ENCODE results near the gene UBR1.
"Not testable (repeated sequence)": the region's sequence is repeated elsewhere in the genome, so short reads cannot be mapped to it uniquely, and the experiment has no call there.

Gene UBR1

GRCh38 chr15:43105778-43106485 is at the start of gene UBR1:
Gene UBR1 (minus strand): TSS chr15:43106038. CDS start chr15:43106022, 16 bp downstream.
- DNase-seq = peak; percentile 87 to 90

- no peak for DNase-seq
Observed at GRCh38 chr15:43153269-43153668, 47.4 kb upstream of the UBR1 start.

DNA sequence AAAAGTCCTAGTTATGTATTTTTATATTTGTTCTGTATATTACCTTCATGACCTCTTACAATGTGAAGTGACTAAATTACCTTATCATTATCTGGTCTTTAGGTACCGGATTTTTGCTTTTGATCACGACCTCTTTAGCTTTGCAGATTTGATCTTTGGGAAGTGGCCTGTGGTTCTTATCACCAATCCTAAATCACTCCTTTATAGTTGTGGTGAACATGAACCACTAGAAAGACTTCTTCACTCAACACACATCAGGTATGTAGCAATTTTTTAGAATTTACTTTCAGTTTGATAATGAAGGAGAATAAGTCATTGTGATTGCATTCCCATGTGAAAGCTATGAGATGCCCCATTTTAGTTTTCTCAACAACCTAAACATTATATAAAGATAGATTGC is 45.9 kb upstream of the UBR1 start:
- DNase-seq = no peak

- no peak for DNase-seq
Observed at GRCh38 chr15:43150191-43150929, 44.5 kb upstream of the UBR1 start.

DNA sequence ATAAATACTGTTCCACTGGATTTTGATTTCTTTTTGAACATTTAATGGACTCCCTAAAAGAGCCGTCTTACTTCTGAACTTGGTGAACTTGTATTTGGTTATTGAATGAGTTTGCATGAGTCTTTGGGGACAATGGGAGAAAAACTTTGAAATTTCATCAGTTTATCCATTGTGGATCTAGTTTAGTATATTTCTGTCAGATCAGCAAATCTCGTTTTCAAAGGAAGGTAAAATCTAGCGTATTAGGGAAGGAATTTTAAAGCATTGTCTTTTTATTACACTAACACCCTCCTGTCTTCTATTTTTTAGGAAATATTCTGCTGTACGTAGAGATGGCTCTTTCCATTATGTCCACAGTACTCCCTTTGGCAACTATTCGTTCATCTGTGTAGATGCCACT is 40.3 kb upstream of the UBR1 start:
- no peak for DNase-seq

GRCh38 chr15:43144512-43144911 is 38.7 kb upstream of the UBR1 start:
- DNase-seq = no peak

DNA sequence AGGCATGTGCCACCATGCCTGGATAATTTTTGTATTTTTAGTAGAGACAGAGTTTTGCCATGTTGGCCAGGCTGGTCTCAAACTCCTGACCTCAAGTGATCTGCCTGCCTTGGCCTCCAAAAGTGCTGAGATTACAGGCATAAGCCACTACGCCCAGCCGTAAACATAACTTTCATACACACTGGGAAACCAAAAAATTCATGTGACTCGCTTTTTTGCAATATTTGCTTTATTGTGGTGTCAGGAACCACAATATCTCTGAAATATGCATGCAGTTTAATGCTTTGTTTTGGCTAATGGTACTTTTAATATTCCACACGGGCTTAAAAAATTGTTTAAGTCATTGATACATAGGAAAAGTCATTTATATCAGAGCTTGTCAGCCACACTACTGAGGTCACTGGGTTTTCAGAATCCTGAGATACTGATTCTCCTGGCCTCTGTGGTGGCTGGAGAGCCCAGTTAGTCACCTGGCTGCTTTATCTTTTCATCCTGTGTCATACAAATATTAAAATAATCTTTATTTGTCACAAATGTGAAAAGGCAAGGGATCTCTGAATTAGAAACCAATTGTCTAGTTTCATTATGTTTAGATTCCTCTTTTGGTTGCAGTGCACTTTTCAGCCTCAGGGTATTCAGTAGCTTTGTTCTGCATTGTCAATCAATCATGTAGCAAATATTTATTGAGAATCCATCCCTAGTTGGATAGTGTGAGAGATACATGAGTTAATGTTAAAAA is 37.5 kb upstream of the UBR1 start:
- no peak for DNase-seq

GRCh38 chr15:43135351-43135750 is 29.5 kb upstream of the UBR1 start:
- DNase-seq = no peak

- DNase-seq = peak in 1 of 2 donors; percentile 1
Observed at GRCh38 chr15:43134157-43134635, 28.4 kb upstream of the UBR1 start.

DNA sequence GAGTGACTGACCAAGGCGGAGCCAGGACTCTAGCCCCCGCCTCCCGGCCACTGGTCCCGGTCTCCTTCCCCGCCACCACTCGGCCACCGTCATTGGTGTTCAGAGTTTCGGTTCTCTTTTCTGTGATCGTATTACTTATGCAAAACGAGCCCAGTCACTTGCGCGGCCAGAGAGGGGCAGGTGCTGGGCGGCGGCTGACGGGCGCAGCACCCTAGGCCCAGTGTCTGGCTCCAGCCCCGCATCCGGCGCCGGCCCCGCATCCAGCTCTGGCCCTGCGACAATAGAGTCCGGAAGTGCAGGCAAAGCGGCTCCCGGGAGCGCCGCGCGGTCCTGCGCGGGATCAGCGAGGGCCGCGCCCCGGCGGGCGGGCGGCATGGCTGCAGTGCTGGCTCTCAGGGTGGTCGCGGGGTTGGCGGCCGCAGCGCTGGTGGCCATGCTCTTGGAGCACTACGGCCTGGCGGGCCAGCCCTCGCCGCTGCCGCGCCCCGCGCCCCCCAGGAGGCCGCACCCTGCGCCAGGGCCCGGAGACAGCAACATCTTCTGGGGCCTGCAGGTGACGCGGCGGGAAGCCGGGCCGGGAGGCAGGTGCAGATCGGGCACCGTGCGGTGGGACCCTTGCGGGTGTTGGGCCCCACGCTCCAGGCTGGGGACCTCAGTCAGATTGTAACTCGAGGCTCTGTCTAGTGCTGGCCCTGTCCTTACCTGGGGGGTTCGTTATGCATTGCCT is 27.8 kb upstream of the UBR1 start, which contains the start of gene TMEM62:
TMEM62 (plus strand) TSS at position 157 of the 727 bp plus-strand sequence; CDS start at position 374, 217 bp downstream.
- DNase-seq = peak; percentile 38 to 47

DNA sequence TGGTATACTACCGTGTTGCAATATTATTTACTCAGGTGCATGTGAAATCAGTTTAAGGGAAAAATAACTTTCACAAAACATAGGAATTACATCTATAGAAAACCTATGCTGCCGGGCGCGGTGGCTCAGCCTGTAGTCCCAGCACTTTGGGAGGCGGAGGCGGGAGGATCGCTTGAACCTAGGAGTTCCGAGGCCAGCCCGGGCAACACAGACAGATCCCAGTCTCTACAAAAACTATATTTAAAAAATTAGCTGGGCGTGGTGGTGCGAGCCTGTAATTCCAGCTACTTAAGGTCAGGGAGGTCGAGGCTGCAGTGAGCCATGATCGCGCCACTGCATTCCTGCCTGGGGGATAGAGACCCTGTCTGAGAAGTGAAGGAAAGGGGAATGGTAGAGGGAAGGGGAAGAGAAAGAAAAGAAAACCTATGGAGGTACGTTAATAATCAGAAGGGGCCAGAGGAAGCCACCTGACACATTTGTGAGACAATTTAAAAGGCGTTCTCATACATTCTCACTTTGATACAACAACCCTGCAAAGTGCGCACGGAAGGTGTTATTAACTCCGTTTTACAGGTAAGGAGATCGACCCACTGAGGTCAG is 27.1 kb upstream of the UBR1 start:
- DNase-seq = no peak

GRCh38 chr15:43128980-43129335 is 23.1 kb upstream of the UBR1 start:
- DNase-seq = no peak

- not testable (repeated sequence) for DNase-seq
Observed at GRCh38 chr15:43128174-43128979, 22.5 kb upstream of the UBR1 start.

DNA sequence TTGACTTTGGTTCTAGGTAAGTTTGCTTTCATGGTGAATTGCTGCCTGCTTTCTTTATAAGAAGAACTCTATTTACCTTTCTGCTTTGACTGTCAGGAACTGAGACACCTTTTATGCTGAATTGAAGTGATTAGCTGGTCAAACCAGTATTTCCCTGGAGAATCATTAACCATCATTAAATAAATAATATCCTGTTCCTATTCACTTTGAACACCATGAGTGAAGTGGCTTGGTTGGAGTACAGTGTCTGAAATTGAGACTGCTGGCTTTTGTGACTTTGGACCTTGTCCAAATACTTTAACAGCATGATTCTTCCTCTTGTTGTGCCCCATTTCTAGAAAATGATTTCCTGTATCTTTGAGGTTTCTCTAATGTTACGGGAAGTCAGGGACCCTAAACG is 21.9 kb upstream of the UBR1 start:
- no peak for DNase-seq

GRCh38 chr15:43126356-43126755 is 20.5 kb upstream of the UBR1 start:
- DNase-seq = no peak

GRCh38 chr15:43125100-43125661 is 19.3 kb upstream of the UBR1 start:
- DNase-seq = no peak

GRCh38 chr15:43121863-43122262 is 16.0 kb upstream of the UBR1 start:
- DNase-seq = no peak

DNA sequence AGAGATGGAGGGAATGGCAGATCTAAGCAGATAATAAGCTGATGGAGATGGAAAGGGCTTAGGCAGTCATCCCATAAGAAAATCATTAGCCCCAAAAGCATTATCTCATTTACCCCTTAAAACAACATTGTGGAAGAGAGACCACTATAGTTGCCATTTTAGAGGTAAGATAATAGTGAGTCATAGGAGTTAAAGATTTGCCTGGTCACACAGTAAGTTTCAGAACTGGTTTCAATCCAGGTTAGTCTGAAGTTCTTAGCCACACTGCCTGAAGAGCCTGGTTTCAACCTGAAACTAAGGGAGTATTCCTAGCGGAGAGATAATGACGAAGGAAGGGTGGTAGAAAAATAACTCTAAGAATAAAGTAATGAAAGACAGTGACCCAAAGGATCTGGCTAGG is 13.0 kb upstream of the UBR1 start:
- DNase-seq = no peak

DNA sequence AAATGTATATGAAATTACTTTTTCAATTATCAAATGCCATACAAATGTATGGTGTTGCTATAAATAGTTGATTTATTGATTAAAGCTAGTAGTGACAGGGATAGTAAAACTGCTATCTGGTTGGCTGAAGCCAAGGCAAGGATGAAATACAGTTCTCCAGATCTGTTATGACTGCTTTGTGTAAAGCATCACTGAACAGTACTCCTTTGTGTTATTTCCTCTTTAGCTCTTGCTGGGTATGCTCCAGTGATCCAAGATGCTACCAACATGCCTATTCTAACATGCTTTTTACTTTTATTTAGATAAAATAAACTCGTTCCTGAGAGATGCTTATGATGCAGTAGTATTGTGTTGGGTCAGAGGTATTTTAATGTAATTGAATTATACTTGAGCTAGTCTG is 12.4 kb upstream of the UBR1 start:
- no peak for DNase-seq

GRCh38 chr15:43111354-43111753 is 5.5 kb upstream of the UBR1 start:
- no peak for DNase-seq

GRCh38 chr15:43107751-43108150 is 1.9 kb upstream of the UBR1 start:
- DNase-seq = no peak

Measured in activated CD4-positive, alpha-beta T cell treated with anti-CD3 and anti-CD28 coated beads for 4 hours (primary cell).